Effector memory CD4-positive, alpha-beta T cell (primary cell): ENCODE measurements around the gene CLPSL1.

Experiments
- DNase-seq, 3 donors: peaks; one replicate each; pipeline ENCODE4 v3.0.0-alpha.2; 2020
- H3K27ac ChIP-seq: 2 replicates; pipeline ENCODE4 v1.7.0; 2013; ENCODE audit warnings: mild to moderate bottlenecking, low read length, moderate library complexity; ENCODE audit not compliant: insufficient read depth, poor library complexity, severe bottlenecking
- H3K27me3 ChIP-seq: replicated peaks from 2 replicates; pipeline ENCODE4 v1.7.0; 2013; ENCODE audit warnings: mild to moderate bottlenecking, low read length; ENCODE audit not compliant: insufficient read depth, control insufficient read depth, poor library complexity, severe bottlenecking
- H3K36me3 ChIP-seq: 2 replicates; pipeline ENCODE4 v1.7.0; 2013; ENCODE audit warnings: mild to moderate bottlenecking, low read length, moderate library complexity; ENCODE audit not compliant: control insufficient read depth, insufficient read depth
- H3K4me1 ChIP-seq: 2 replicates; pipeline ENCODE4 v1.7.0; 2013; ENCODE audit warnings: low read length, mild to moderate bottlenecking; ENCODE audit not compliant: control insufficient read depth, insufficient read depth, poor library complexity, severe bottlenecking
- H3K4me3 ChIP-seq: 2 replicates; pipeline ENCODE4 v1.7.0; 2013; ENCODE audit warnings: low read length, low read depth, mild to moderate bottlenecking; ENCODE audit not compliant: insufficient read depth, poor library complexity, severe bottlenecking
- H3K9me3 ChIP-seq: 2 replicates; pipeline ENCODE4 v1.7.0; 2013; ENCODE audit warnings: mild to moderate bottlenecking, low read length, moderate library complexity; ENCODE audit not compliant: control insufficient read depth

CLPSL1 gene

DNA sequence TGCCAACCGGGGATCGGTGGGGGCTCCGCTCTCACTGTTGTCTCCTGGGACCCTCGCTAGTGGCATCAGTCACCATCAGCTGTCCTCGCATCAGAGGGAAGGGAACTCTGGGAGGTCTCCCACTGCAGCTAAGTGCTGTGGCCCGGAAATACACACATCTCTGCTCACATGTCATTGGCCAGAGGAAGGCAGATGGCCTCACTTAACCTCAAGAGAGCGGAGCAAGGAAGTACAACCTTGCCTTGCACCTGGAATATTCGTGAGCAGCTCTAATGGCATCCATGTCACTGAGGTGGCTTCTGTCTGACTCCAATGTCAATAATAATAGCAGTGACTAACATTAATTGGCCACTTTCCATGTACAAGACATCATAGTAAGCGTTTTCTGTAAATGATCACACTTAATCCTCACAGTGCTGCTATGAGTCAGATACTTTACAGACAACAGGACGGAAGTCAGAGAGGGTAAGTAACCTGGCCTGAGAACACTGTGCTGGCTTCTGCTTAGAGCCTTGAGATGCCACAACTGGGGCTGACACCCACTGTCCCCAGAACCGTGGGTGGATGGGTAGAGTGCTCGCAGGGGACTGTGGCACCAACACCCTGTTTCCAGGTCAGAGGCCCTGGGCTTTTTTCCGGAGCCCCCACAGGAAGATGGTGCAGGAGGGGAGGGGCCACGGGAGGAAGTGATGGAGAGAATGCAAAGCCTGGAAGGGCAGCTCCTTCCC is 30.3 kb downstream of the CLPSL1 start:
- DNase-seq = no peak
- Histone ChIP-seq H3K9me3 (no peaks in the 10 kb centered on the region), H3K27ac (no peak overlapping the region), H3K4me1 (no peaks in the 10 kb centered on the region), H3K4me3 (no peak overlapping the region), H3K36me3 (no peaks in the 10 kb centered on the region), H3K27me3 (peaks cover 3% of the 10 kb centered on the region)

DNA sequence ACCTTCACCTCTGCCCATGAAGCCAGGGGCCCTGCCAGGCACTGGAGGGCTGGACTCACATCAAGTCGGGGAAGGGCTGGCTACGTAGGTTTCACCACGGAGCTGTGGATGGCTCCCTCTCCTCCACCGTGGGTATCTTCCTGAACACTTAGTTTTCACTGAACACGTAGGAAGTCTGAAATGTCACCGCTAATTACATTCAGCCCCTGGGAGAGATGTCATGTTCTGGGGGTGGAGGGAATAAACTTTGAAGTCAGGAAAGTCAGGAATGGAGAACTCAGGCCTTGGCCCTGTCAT is 30.8 kb downstream of the CLPSL1 start:
- DNase-seq = no peak
- H3K4me1 ChIP-seq = no peaks in the 10 kb centered on the region
- no peak overlapping the region for H3K27ac ChIP-seq
- H3K27me3 ChIP-seq = peaks cover 3% of the 10 kb centered on the region
- H3K36me3 ChIP-seq = no peaks in the 10 kb centered on the region
- H3K9me3 ChIP-seq = no peaks in the 10 kb centered on the region
- H3K4me3 ChIP-seq = no peak overlapping the region

GRCh38 chr6:35817515-35817914 is 36.7 kb downstream of the CLPSL1 start:
- Histone ChIP-seq H3K27me3 (no peaks in the 10 kb centered on the region), H3K36me3 (no peaks in the 10 kb centered on the region), H3K4me1 (no peaks in the 10 kb centered on the region), H3K4me3 (no peak overlapping the region), H3K27ac (no peak overlapping the region), H3K9me3 (no peaks in the 10 kb centered on the region)
- no peak for DNase-seq

DNA sequence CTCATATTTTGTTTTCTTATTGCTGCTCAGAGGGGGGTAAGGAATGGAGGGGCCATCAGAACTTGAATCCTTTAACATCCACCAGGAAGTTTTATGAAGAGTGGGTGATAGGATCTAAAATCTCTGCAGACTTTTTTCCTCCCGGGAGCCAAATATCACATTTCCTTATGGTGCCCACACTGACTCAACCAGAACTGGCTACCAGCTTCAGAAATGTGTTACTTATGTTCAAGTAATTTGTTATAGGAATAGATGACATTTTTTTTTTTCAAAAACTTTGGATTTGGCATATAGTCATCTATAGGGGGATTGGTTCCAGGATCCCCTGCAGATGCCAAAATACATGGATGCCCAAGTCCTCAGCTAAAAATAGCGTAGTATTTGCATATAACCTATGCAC is 42.8 kb downstream of the CLPSL1 start:
- no peak overlapping the region for H3K4me3 ChIP-seq
- H3K9me3 ChIP-seq = no peaks in the 10 kb centered on the region
- H3K4me1 ChIP-seq = no peaks in the 10 kb centered on the region
- H3K27me3 ChIP-seq = no peaks in the 10 kb centered on the region
- no peaks in the 10 kb centered on the region for H3K36me3 ChIP-seq
- H3K27ac ChIP-seq = no peak overlapping the region
- no peak for DNase-seq

GRCh38 chr6:35824552-35825192 is 43.9 kb downstream of the CLPSL1 start:
- Histone ChIP-seq H3K4me1 (no peaks in the 10 kb centered on the region), H3K36me3 (no peaks in the 10 kb centered on the region), H3K27me3 (no peaks in the 10 kb centered on the region), H3K27ac (no peak overlapping the region), H3K9me3 (no peaks in the 10 kb centered on the region), H3K4me3 (no peak overlapping the region)
- no peak for DNase-seq

- H3K4me1 ChIP-seq = no peaks in the 10 kb centered on the region
- no peaks in the 10 kb centered on the region for H3K36me3 ChIP-seq
- no peaks in the 10 kb centered on the region for H3K27me3 ChIP-seq
- H3K9me3 ChIP-seq = no peaks in the 10 kb centered on the region
- H3K27ac ChIP-seq = no peak overlapping the region
- DNase-seq = no peak
- no peak overlapping the region for H3K4me3 ChIP-seq
Measured at GRCh38 chr6:35829306-35829705, 48.5 kb downstream of the CLPSL1 start.

DNA sequence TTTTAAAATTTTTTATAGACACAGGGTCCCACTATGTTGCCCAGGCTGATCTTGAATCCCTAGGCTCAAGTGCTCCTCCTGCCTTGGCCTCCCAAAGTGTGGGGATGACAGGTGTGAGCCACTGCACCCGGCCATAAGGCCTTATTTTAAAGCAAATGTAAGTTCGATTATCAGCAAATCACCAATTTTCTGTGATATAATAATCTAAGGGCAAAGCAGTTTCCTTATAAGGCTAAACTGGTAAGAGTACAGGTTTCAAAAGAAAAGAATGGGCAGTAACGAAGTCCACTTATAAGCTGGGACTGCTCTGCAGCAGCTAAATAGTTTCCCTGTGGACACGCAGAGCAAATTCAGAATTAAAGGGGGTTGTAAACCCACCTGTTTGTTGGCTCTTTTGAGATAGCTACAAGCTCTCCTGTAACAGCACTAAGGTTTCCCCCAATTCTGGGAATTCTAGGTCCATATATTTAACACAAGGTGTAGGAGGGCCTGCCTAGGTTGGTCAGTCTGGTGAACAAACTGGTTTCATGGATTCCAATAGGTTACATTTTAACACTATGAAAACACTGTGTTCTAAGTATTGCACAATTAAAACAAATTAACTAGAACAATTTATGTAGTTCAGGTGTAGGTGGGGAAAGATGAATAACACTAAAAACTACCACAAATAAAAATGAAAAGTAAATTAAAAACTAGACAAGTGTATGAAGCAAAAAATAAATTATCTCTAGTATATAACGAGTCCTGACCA is 50.6 kb downstream of the CLPSL1 start:
- no peak overlapping the region for H3K4me3 ChIP-seq

DNA sequence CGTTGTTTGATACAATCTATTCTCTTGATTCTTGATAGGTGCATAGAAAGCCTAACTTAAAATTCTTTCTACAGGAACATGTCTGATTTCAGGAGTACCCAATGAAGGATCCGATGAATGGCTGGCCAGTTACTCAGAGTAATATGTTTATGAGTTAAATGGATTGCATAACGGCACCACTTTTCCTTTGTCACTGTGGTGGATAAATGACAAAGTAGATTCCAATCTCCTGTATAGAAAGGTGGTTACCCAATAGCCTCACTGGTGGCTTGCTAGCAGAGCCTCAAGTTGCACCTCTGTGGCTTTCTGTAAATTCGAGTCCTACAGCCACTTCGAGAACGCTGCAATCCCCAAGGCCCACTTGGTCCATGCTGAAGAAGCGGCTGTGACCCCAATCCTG is 52.7 kb downstream of the CLPSL1 start:
- peaks cover 9% of the 10 kb centered on the region for H3K36me3 ChIP-seq
- no peak for DNase-seq
- H3K27ac ChIP-seq = no peak overlapping the region

More for the DNA sequence above, 50.6 kb downstream of the CLPSL1 start:
- DNase-seq = no peak
- H3K4me1 ChIP-seq = no peaks in the 10 kb centered on the region
- peaks cover 9% of the 10 kb centered on the region for H3K36me3 ChIP-seq
- H3K9me3 ChIP-seq = no peaks in the 10 kb centered on the region
- no peaks in the 10 kb centered on the region for H3K27me3 ChIP-seq
- H3K27ac ChIP-seq = no peak overlapping the region

More for the DNA sequence above, 52.7 kb downstream of the CLPSL1 start:
- Histone ChIP-seq H3K9me3 (no peaks in the 10 kb centered on the region), H3K4me1 (no peaks in the 10 kb centered on the region), H3K4me3 (no peak overlapping the region), H3K27me3 (no peaks in the 10 kb centered on the region)
